K562 (cell line): ENCODE data around the gene PDE12.

Experiments used
- ELF4 ChIP-seq: fragments of 450-650 bp; formaldehyde crosslinking; IDR thresholded peaks from 2 replicates; pipeline ENCODE4 v1.4.0; 2022; ENCODE audit warnings: missing genetic modification characterization
- HEY1 ChIP-seq: fragments of 250-450 bp; sonication (Bioruptor Pico); IDR thresholded peaks from 2 replicates; pipeline ENCODE4 v1.5.0; 2020; ENCODE audit warnings: mild to moderate bottlenecking, moderate library complexity, borderline replicate concordance
- ZBTB40 ChIP-seq, 2 experiments: fragments of 450-650 bp in 1 of 2; sonication (generic) in 1 of 2; formaldehyde crosslinking in 1 of 2; IDR thresholded peaks; 2 replicates each; pipeline versions ENCODE4 v1.7.1 to v1.9.0; 2016 to 2022; ENCODE audit warnings: inconsistent platforms in 1 of 2, mild to moderate bottlenecking in 1 of 2, missing genetic modification reagents in 1 of 2
- ZNF274 ChIP-seq: IDR thresholded peaks from 2 replicates; pipeline ENCODE4 v1.6.1; 2011; ENCODE audit warnings: low read depth, mild to moderate bottlenecking, low read length, moderate library complexity, borderline replicate concordance

GRCh38 chr3:57598765-57599360 is 42.8 kb downstream of the PDE12 start:
- TF ChIP-seq ZBTB40 (IDR thresholded peaks at IDR 0.05) (peak; percentile 33; the same call in 1 of the 2 replicates), ZBTB40 (CRISPR knock-in tag; IDR thresholded peaks at IDR 0.05) (no peak), HEY1 (CRISPR knock-in tag) (no peak), ZNF274 (no peak), ELF4 (CRISPR knock-in tag) (no peak)
